D721Med (cell line): ENCODE results near the gene NALCN.
"Not testable (repeated sequence)": the region's sequence is repeated elsewhere in the genome, so short reads cannot be mapped to it uniquely, and the experiment has no call there.

Experiments used
- DNase-seq: peaks from one replicate; pipeline ENCODE4 v3.0.0; 2011; ENCODE audit warnings: low spot score; ENCODE audit not compliant: insufficient read length
- FAIRE-seq: peaks from 2 replicates; lab custom pipeline; 2011; peaks lifted over from hg19 to GRCh38; lab: Jason Lieb, UNC
- CTCF ChIP-seq: IDR thresholded peaks from 2 replicates; pipeline ENCODE4 v1.5.1; 2012; ENCODE audit warnings: mild to moderate bottlenecking, control low read depth; ENCODE audit not compliant: insufficient read depth; ENCODE audit errors: missing control alignments

The NALCN gene

GRCh38 chr13:101326710-101327109 lies 89.6 kb downstream of the NALCN start:
- no peak for TF ChIP-seq CTCF

GRCh38 chr13:101325423-101325822 lies 90.9 kb downstream of the NALCN start:
- FAIRE-seq: no peak
- DNase-seq: no peak

More at GRCh38 chr13:101326710-101327109, 89.6 kb downstream of the NALCN start:
- no peak for DNase-seq
- FAIRE-seq: no peak

GRCh38 chr13:101323601-101324000 lies 92.7 kb downstream of the NALCN start:
- no peak for TF ChIP-seq CTCF
- DNase-seq (no peak), FAIRE-seq (no peak)

More at GRCh38 chr13:101325423-101325822, 90.9 kb downstream of the NALCN start:
- TF ChIP-seq CTCF: no peak

- no peak for DNase-seq
- TF ChIP-seq CTCF: no peak
- no peak for FAIRE-seq
Observed at GRCh38 chr13:101317986-101318523, 98.3 kb downstream of the NALCN start.

GRCh38 chr13:101313479-101313878 lies 102.8 kb downstream of the NALCN start:
- not testable (repeated sequence) for FAIRE-seq, DNase-seq

- DNase-seq: no peak
- TF ChIP-seq CTCF: no peak
- no peak for FAIRE-seq
Observed at GRCh38 chr13:101309014-101309619, 107.2 kb downstream of the NALCN start.

GRCh38 chr13:101308247-101309013 lies 107.9 kb downstream of the NALCN start:
- TF ChIP-seq CTCF: no peak
- DNase-seq (no peak), FAIRE-seq (no peak)
